Liver (tissue), 9 donors: ENCODE data around the gene GRID1. TPM values are rescaled to one million over a fixed set of nuclear protein-coding genes. Genes with fewer than 3 reads are reported as not detected.

Experiments used
- DNase-seq: peaks from one replicate; pipeline ENCODE4 v3.0.0-alpha.2; 2017; ENCODE audit warnings: low spot score
- H3K27ac ChIP-seq, 2 donors: one replicate each; pipeline ENCODE4 v1.7.0; 2013; ENCODE audit warnings: inconsistent platforms in 2 of 2, low read length in 2 of 2, control low read depth in 1 of 2, low read depth in 1 of 2, mild to moderate bottlenecking in 1 of 2
- H3K27me3 ChIP-seq, 4 donors: one replicate each; pipeline versions ENCODE4 v1.6.1 to v1.7.0; 2013; ENCODE audit warnings: low read length in 3 of 4, inconsistent platforms in 1 of 4, mild to moderate bottlenecking in 1 of 4, moderate library complexity in 1 of 4; ENCODE audit not compliant: control insufficient read depth in 4 of 4, insufficient read depth in 4 of 4
- H3K36me3 ChIP-seq, 4 donors: one replicate each; pipeline versions ENCODE4 v1.6.1 to v1.7.0; 2013; ENCODE audit warnings: low read length in 3 of 4, mild to moderate bottlenecking in 3 of 4, low read depth in 1 of 4, moderate library complexity in 1 of 4; ENCODE audit not compliant: control insufficient read depth in 4 of 4, insufficient read depth in 3 of 4
- H3K4me1 ChIP-seq, 4 donors: one replicate each; pipeline versions ENCODE4 v1.6.1 to v1.7.0; 2013; ENCODE audit warnings: low read length in 3 of 4, mild to moderate bottlenecking in 3 of 4, moderate library complexity in 1 of 4; ENCODE audit not compliant: control insufficient read depth in 4 of 4, insufficient read depth in 4 of 4
- H3K4me3 ChIP-seq, 3 donors: one replicate each; pipeline versions ENCODE4 v1.6.1 to v1.7.0; 2013; ENCODE audit warnings: low read length in 3 of 3, control low read depth in 1 of 3, low read depth in 1 of 3, mild to moderate bottlenecking in 1 of 3
- H3K9ac ChIP-seq, 2 donors: one replicate each; pipeline ENCODE4 v1.7.0; 2013; ENCODE audit warnings: low read length in 2 of 2, mild to moderate bottlenecking in 2 of 2, moderate library complexity in 2 of 2, control low read depth in 1 of 2, low read depth in 1 of 2
- H3K9me3 ChIP-seq, 4 donors: one replicate each; pipeline versions ENCODE4 v1.6.1 to v1.7.0; 2013; ENCODE audit warnings: low read length in 3 of 4; ENCODE audit not compliant: control insufficient read depth in 4 of 4
- ATF3 ChIP-seq: IDR thresholded peaks from 2 replicates; pipeline ENCODE4 v1.6.1; 2016; ENCODE audit warnings: antibody characterized with exemption
- FOXA1 ChIP-seq: IDR thresholded peaks from 2 replicates; pipeline ENCODE4 v1.6.1; 2016; ENCODE audit warnings: antibody characterized with exemption
- FOXA2 ChIP-seq: IDR thresholded peaks from 2 replicates; pipeline ENCODE4 v1.6.1; 2016; ENCODE audit warnings: antibody characterized with exemption
- GABPA ChIP-seq, 2 donors: IDR thresholded peaks in 1 of 2; conservative IDR thresholded peaks in 1 of 2; 2 replicates each; pipeline ENCODE4 v1.6.1; 2016; ENCODE audit warnings: antibody characterized with exemption in 2 of 2, mild to moderate bottlenecking in 1 of 2, moderate library complexity in 1 of 2
- JUND ChIP-seq, 2 donors: IDR thresholded peaks; 2 replicates each; pipeline ENCODE4 v1.6.1; 2016; ENCODE audit warnings: antibody characterized with exemption in 2 of 2
- NR2F2 ChIP-seq: IDR thresholded peaks from 2 replicates; pipeline ENCODE4 v1.6.1; 2016; ENCODE audit warnings: antibody characterized with exemption
- RAD21 ChIP-seq, 2 donors: IDR thresholded peaks; 2 replicates each; pipeline ENCODE4 v1.6.1; 2016; ENCODE audit warnings: antibody characterized with exemption in 2 of 2, mild to moderate bottlenecking in 2 of 2
- REST ChIP-seq: IDR thresholded peaks from 2 replicates; pipeline ENCODE4 v1.6.1; 2016; ENCODE audit warnings: antibody characterized with exemption, mild to moderate bottlenecking
- RXRA ChIP-seq, 2 donors: IDR thresholded peaks; 2 replicates each; pipeline ENCODE4 v1.6.1; 2017 to 2018; ENCODE audit warnings: antibody characterized with exemption in 2 of 2, mild to moderate bottlenecking in 1 of 2
- SP1 ChIP-seq: IDR thresholded peaks from 2 replicates; pipeline ENCODE4 v1.6.1; 2018; ENCODE audit warnings: antibody characterized with exemption, mild to moderate bottlenecking
- YY1 ChIP-seq: IDR thresholded peaks from 2 replicates; pipeline ENCODE4 v1.6.1; 2016; ENCODE audit warnings: antibody characterized with exemption, mild to moderate bottlenecking
- ZBTB33 ChIP-seq: IDR thresholded peaks from 2 replicates; pipeline ENCODE4 v1.6.1; 2016; ENCODE audit warnings: antibody characterized with exemption
- WGBS: extraction: QIAGEN DNeasy Blood & Tissue Kit; methylation state at CpG from one replicate; pipeline ENCODE4 v1.1.7; 2013; 5-methylcytosine and 5-hydroxymethylcytosine counted together
- polyA plus RNA-seq, 2 donors: library from polyadenylated mRNA; stranded (reverse) in 1 of 2; unstranded in 1 of 2; fragments of 200-250 nt in 1 of 2; fragments of >200 nt in 1 of 2; fragmentation: Nextera tagmentation in 1 of 2; extraction: Ambion mirVana in 1 of 2; gene quantifications; one replicate each; pipeline versions ENCODE4 v1.2.1 to v1.2.3, GENCODE V29; 2013 to 2015
- total RNA-seq, 2 donors: library from RNA; depleted of rRNA; stranded (reverse); fragments of >200 nt; gene quantifications; one replicate each; pipeline ENCODE4 v1.2.3, GENCODE V29; 2014
- donor health status: healthy.
- donor health status: healthy.
- donor health status: healthy.
- donor health status: healthy.
- donor health status: healthy.

Gene GRID1
- total and polyA plus RNA-seq, 4 donors, result 0.09 to 0.17 (median 0.14) TPM; not detected in 1

GRCh38 chr10:86247073-86247472, 119.5 kb downstream of the GRID1 start (continued):
- TF ChIP-seq SP1 (no peak), YY1 (no peak), FOXA1 (no peak)

GRCh38 chr10:86246279-86246940, 120.2 kb downstream of the GRID1 start:
- 71% methylated on average over 8 of the region's 8 CpGs for WGBS
- Histone ChIP-seq H3K27me3 (no peaks in the 10 kb centered on the region), H3K27ac (no peak overlapping the region), H3K9me3 (no peaks in the 10 kb centered on the region), H3K4me3 (no peak overlapping the region), H3K4me1 (no peaks in the 10 kb centered on the region), H3K9ac (no peak overlapping the region), H3K36me3 (no peaks in the 10 kb centered on the region)
- TF ChIP-seq RXRA (IDR thresholded peaks at IDR 0.05), result no peak
- DNase-seq, result no peak

- Histone ChIP-seq H3K4me3 (no peak overlapping the region), H3K27me3 (no peaks in the 10 kb centered on the region), H3K9ac (no peak overlapping the region), H3K9me3 (no peaks in the 10 kb centered on the region), H3K27ac (no peak overlapping the region), H3K4me1 (no peaks in the 10 kb centered on the region), H3K36me3 (no peaks in the 10 kb centered on the region)
- WGBS, result 94% methylated on average over 5 of the region's 5 CpGs
- DNase-seq, result no peak
- TF ChIP-seq ATF3 (no peak), SP1 (no peak), REST (no peak), GABPA (IDR thresholded peaks at IDR 0.05 in 1 of 2, conservative IDR thresholded peaks at IDR 0.05 in 1 of 2) (no peak), FOXA2 (no peak), NR2F2 (no peak), YY1 (no peak), ZBTB33 (no peak), RAD21 (IDR thresholded peaks at IDR 0.05) (no peak), FOXA1 (no peak), JUND (IDR thresholded peaks at IDR 0.05) (no peak)
These were observed 121.6 kb downstream of the GRID1 start for GRCh38 chr10:86245015-86245394.
